ENCODE results near the gene SRSF9.
A peak's percentile ranks its signal among the peaks of the same experiment; 100 is the strongest.
"Not testable (repeated sequence)": the region's sequence is repeated elsewhere in the genome, so short reads cannot be mapped to it uniquely, and the experiment has no call there.

SRSF9 gene

GRCh38 chr12:120447992-120448391 lies 21.6 kb downstream of the SRSF9 start:
- no peak for DNase-seq (ENCODE audit: low spot score)

DNA sequence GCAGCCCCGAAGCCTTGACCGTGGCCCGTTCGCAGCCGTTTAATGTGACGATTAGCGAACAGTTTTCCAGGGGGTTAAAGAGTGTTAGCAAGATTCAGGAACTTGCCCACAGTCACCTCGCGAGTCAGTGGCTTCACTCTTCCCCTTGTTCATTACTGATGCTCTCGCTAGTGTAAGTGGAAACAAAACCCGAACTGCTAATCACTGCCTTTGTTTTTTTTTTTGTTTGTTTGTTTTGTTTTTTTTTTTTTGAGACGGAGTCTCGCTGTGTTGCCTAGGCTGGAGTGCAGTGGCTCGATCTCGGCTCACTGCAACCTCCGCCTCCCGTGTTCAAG lies 22.7 kb downstream of the SRSF9 start:
- DNase-seq (ENCODE audit: low spot score) = not testable (repeated sequence)

DNA sequence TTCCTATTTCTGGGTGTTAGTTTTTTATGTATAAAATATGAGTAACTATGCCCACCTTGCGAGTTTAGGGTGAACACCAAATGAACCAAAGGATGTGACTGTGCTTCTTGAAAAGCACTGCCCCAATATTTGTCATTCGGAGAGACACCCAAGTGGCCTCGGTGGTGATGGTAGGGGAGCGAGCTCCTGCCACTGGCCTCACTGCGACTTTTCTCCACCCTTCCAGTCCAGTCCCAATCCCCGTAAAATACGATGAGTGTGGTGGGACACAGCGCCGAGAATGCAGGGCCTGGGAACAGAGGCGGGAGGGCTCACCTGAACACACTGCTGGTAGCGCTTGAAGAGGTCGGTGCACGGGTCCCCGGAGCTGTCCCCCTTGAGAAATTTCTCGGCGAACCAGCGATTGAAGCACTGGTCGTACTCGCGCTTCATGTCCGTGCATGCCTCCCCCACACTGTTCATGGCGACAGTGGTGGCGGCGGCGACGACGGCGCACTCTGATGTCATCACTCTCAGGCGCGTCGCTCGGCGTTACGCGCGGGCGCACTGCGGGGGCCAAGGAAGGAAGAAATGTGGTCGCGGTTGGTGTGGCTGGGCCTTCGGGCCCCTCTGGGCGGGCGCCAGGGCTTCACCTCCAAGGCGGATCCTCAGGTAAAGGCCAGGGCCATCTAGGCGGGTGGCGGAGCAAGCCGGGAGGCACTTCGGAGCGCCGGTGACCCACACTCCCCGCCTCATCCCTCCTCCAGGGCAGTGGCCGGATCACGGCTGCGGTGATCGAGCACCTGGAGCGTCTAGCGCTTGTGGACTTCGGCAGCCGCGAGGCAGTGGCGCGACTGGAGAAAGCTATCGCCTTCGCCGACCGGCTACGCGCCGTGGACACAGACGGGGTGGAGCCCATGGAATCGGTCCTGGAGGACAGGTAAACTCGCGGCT lies 23.4 kb downstream of the SRSF9 start, which contains the start of the genes GATC and TRIAP1:
TSS of gene GATC (plus strand) at position 534 of the 933 bp plus-strand sequence. CDS start at position 571, 37 bp downstream.
TSS of gene TRIAP1 (minus strand) at position 474 of the 933 bp plus-strand sequence. CDS start at position 462, 12 bp downstream.
- DNase-seq (ENCODE audit: low spot score) = peak; percentile 91

DNA sequence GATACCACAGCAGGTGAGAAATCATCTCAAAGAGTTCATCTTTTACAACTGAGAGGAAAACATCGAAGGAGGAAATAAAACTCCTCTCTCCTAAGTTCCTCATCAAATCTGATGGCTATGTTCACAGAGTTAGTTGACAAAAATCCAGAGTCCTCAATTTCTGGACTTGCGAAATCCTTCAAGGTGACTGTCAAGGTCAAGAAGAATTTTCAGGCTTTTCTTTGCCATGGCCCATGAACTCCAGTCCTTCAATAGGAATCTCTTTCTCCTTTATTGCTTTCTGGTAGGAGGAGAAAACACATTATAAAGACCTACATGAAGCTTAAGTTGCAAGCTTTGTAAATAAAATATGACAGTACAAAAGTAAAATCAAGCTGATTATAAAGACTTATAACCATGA lies 24.9 kb downstream of the SRSF9 start:
- no peak for DNase-seq (ENCODE audit: low spot score)

- DNase-seq (ENCODE audit: low spot score) = peak; percentile 56
Observed at GRCh38 chr12:120439646-120440247, 29.8 kb downstream of the SRSF9 start.

DNA sequence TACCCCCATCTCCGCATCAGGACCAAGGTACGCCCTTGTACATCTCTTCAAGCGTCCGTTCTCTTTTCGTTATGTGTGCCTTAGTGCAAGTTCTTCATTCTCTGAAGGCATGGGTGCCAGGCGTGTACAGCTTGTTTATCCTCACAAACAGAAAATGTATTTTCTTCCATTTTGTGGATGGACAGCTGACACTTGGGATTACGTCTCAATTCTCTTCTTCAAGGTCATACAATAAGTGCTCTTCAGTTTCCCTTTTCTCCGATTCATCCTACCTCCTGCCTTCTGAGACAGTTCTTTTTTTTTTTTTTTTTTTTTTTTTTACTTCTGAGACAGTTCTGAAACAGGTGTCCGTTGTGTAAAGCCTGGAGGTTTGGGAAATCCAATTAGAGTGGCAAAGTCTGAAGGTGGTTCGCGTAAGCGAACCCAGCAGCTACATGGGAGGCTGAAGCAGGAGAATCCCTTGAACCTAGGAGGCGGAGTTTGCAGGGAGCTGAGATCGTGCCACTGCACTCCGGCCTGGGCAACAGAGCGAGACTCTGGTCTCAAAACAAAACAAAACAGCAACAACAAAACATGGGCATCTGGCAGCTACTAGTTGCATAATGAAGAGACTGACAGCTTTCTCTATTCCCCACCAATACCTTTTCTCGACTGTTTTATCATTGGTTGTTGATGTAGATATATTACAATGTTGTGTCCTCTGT lies 30.9 kb downstream of the SRSF9 start:
- no peak for DNase-seq (ENCODE audit: low spot score)

DNA sequence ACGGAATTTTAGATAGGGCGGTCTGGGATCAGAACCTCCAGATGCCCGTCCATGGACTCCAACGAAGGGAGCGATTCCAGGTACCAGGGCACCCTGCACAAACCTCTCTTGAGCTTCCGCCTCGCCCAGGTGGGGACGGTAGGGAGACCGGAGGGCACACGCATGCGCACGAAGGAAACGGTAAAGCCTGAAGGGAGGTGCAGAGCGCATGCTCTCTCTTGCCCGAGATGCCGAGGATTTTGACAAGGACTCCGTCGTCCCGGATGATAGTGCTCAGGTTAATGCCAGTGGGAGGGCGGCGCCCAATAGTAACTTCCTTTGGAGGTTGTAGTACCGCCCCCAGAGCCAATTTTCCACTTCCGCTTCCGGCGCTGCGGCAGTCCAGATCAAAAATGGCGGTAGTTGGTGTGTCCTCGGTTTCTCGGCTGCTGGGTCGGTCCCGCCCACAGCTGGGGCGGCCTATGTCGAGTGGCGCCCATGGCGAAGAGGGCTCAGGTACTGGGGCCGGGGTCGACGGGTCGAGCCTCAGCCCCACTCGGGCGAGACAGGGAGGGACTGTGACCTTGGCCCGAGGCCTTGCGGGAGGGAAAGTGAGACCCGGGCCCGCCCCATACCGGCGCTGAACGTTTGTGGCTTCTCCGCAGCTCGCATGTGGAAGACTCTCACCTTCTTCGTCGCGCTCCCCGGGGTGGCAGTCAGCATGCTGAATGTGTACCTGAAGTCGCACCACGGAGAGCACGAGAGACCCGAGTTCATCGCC lies 31.6 kb downstream of the SRSF9 start, which contains the start of gene COX6A1:
TSS of gene COX6A1 (plus strand) at position 379 of the 760 bp plus-strand sequence. CDS start at position 393, 14 bp downstream.
- DNase-seq (ENCODE audit: low spot score) = peak; percentile 98

DNA sequence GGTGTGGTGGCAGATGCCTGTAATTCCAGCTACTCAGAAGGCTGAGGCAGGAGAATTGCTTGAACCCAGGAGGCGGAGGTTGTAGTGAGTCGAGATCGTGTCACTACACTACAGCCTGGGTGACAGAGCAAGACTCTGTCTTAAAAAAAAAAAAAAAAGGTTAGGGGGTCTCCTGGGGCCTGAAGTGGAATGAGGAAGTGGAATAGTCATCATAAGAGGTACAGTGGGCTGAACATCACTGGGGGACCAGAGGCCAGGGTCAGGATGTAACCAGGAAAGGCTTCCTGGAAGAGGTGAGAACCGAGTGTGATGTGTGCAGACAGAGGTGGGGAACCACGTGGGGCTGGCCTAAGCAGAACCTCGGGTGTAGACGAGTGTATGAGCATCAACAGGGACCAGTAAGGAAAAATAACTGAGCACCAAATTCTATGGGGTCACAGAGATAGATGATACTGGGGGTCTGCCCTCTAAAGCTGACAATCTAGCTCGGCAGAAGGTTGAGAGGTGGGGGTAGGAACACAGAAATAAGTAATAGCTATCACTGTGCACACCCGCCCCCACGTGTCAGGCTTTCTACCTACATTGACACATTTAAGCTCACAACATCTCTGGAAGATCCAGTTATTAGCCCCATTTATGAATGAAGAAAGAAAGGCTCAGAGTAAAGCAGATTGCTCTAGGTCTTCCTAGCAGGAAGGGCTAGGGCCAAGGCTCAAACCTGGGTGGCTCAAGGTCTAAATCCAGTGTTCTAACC lies 36.6 kb downstream of the SRSF9 start:
- no peak for DNase-seq (ENCODE audit: low spot score)

- no peak for DNase-seq (ENCODE audit: low spot score)
Observed at GRCh38 chr12:120429368-120429767, 40.2 kb downstream of the SRSF9 start.

DNA sequence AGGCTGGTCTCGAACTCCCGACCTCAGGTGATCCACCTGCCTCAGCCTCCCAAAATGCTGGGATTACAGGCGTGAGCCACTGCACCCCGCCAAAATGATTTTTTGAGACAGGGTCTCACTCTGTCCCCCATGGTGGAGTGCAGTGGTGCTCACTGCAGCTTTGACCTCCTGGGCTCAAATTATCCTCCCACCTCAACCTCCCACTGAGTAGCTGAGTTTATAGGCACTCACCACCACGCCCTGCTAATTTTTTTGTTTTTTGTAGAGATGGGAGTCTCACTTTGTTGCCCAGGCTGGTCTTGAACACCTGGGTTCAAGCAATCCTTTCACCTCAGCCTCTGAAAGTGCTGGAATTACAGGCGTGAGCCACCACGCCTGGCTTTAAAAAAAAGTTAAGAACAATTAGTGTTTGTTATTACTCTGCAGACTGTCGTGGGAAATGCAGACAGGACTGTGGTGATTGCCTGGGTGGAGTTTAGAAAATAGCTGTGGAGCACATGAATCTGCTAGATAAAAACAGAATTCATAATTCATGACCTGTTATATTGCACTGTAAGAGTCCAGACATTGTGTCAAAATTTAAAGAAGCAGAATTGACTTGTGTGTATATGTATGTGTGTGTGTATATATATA lies 40.8 kb downstream of the SRSF9 start:
- no peak for DNase-seq (ENCODE audit: low spot score)

- DNase-seq (ENCODE audit: low spot score) = no peak
Observed at GRCh38 chr12:120425797-120426196, 43.8 kb downstream of the SRSF9 start.

- no peak for DNase-seq (ENCODE audit: low spot score)
Observed at GRCh38 chr12:120422892-120423456, 46.6 kb downstream of the SRSF9 start.

- no peak for DNase-seq (ENCODE audit: low spot score)
Observed at GRCh38 chr12:120421701-120422100, 47.8 kb downstream of the SRSF9 start.

DNA sequence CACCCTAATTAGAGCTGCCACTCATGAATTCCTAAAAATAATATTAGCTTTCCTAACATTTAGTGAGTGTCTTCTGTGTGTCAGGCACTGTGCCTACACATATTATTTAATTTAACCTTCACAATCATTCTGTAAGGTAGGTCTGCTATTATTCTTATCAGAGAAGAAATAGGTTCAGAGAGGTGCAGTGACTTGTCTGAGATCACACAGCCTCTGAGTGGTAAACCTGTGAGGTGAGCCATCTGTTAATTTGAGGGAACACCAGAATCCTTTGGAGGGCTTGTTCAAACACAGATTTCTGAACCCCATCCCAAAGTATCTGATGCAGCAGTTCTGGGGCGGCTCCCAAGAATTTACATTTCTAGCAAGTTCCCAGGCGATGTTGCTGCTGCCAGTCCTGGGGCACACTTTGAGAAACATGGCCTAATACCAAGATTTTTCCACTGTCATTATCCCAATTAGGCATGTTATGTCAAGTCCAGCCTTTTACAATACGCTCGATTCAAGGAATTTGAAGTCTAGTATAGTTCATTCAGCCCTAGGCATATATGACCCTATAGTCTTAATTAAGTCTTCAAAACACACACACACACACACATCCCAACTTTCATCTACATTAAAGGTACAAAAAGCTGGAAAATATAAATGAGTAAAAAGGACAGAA lies 51.5 kb downstream of the SRSF9 start:
- no peak for DNase-seq (ENCODE audit: low spot score)

DNA sequence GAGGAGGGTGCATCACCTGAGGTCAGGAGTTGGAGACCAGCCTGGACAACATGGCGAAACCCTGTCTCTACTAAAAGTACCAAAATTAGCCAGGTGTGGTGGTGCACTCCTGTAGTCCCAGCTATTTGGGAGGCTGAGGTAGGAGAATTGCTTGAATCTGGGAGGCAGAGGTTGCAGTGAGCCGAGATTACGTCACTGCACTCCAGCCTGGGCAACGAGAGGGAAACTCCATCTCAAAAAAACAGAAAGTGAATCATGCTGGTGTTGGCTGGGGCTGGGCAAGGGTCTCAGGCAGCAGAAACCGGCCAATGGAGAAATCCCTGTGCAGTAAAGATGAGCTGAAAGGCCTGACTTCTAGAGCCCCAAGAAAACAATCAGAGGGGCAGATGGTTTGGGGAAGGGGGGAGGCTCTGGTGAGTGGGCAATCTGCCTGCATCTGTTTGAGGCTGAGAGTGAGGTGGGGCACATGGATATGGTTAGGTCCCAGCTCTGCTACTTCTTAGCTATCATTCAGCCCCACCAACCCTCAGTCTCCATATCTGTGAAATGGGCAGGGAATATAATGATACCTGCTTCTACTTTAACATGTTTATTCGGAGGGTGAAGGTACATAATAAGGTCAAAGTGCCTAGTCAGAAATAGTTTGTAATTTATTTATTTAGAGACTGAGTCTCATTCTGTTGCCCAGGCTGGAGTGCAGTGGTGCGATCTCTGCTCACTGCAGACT lies 52.9 kb downstream of the SRSF9 start:
- DNase-seq (ENCODE audit: low spot score) = no peak

- peak; percentile 64 for DNase-seq (ENCODE audit: low spot score)
Observed at GRCh38 chr12:120413901-120414695, 55.5 kb downstream of the SRSF9 start.

- no peak for DNase-seq (ENCODE audit: low spot score)
Observed at GRCh38 chr12:120412421-120412820, 57.1 kb downstream of the SRSF9 start.
